HepG2 (cell line): ENCODE data around the gene PIP4K2B. TPM values are rescaled to one million over a fixed set of nuclear protein-coding genes. Genes with fewer than 3 reads are reported as not detected.

Experiments
- ATAC-seq: fragments of 200-7000 bp; cut with Tn5 transposase; 3 replicates; pipeline ENCODE4 v1.9.1; 2020; ENCODE audit warnings: mild to moderate bottlenecking, moderate library complexity
- BruUV-seq: library from RNA; stranded (reverse); fragments of 400-500 nt; replicated peaks from 2 replicates; lab custom pipeline; 2021; lab: Mats Ljungman, UMichigan
- CTCF ChIA-PET: fragments of 300-600 bp; formaldehyde crosslinking; extraction: SDS; loops from one replicate; lab custom pipeline; 2021; ENCODE audit warnings: low total read pairs, inconsistent platforms, low intra/inter-chr PET ratio; lab: Yijun Ruan, JAX
- POLR2A ChIA-PET: fragments of 350-600 bp; sonication (Branson Sonifier 250); formaldehyde crosslinking; loops from one replicate; lab custom pipeline; 2020; ENCODE audit warnings: antibody characterized with exemption, inconsistent platforms; lab: Yijun Ruan, JAX
- DNase-seq: peaks from one replicate; pipeline ENCODE4 v3.0.0-alpha.2; 2015; ENCODE audit warnings: low spot score
- FAIRE-seq: peaks from 3 replicates; lab custom pipeline; 2011; peaks lifted over from hg19 to GRCh38; lab: Jason Lieb, UNC
- H2AFZ ChIP-seq: one replicate; pipeline ENCODE4 v1.6.1; 2011; ENCODE audit warnings: low read length, inconsistent platforms
- H3K27ac ChIP-seq: fragments of 300-600 bp; 3 replicates; pipeline ENCODE4 v1.8.0; 2011; ENCODE audit warnings: mixed run types, mild to moderate bottlenecking, mixed read lengths, low read length, inconsistent platforms; ENCODE audit not compliant: insufficient read depth; ENCODE audit errors: extremely low read length
- H3K27me3 ChIP-seq, 2 experiments: fragments of 200-600 bp in 1 of 2; 2 replicates in 1 of 2; 3 replicates in 1 of 2; pipeline versions ENCODE4 v1.6.0 to v1.8.0; 2011; ENCODE audit warnings: low read length in 2 of 2, mild to moderate bottlenecking in 2 of 2, moderate library complexity in 2 of 2, inconsistent platforms in 1 of 2; ENCODE audit not compliant: insufficient read depth in 2 of 2, control insufficient read depth in 1 of 2
- H3K36me3 ChIP-seq, 2 experiments: fragments of 200-600 bp in 1 of 2; replicated peaks in 1 of 2; 2 replicates in 1 of 2; 3 replicates in 1 of 2; pipeline versions ENCODE4 v1.5.1 to v1.8.0; 2011; ENCODE audit warnings: low read length in 2 of 2, inconsistent platforms in 1 of 2; ENCODE audit not compliant: insufficient read depth in 2 of 2, control insufficient read depth in 1 of 2
- H3K4me1 ChIP-seq: 2 replicates; pipeline ENCODE4 v1.5.1; 2012; ENCODE audit warnings: low read length, inconsistent platforms; ENCODE audit not compliant: insufficient read depth
- H3K4me2 ChIP-seq: 2 replicates; pipeline ENCODE4 v1.6.0; 2011; ENCODE audit warnings: low read depth, low read length, inconsistent platforms
- H3K4me3 ChIP-seq, 3 experiments: fragments of 200-600 bp in 1 of 3; sonication (generic), shearing (Covaris generic) in 1 of 3; replicated peaks in 1 of 3; 2 replicates each; pipeline ENCODE4 v1.5.1; 2011 to 2016; ENCODE audit warnings: low read length in 3 of 3, inconsistent platforms in 2 of 3, low read depth in 2 of 3, mild to moderate bottlenecking in 2 of 3, control low read depth in 1 of 3, mixed read lengths in 1 of 3; ENCODE audit not compliant: insufficient read depth in 1 of 3
- H3K79me2 ChIP-seq: one replicate; pipeline ENCODE4 v1.6.1; 2011; ENCODE audit warnings: low read length, inconsistent platforms; ENCODE audit not compliant: insufficient read depth
- H3K9ac ChIP-seq: 2 replicates; pipeline ENCODE4 v1.6.0; 2011; ENCODE audit warnings: mild to moderate bottlenecking, low read depth, low read length, inconsistent platforms; ENCODE audit not compliant: insufficient read depth
- H3K9me3 ChIP-seq: 2 replicates; pipeline ENCODE4 v1.5.1; 2012; ENCODE audit warnings: mild to moderate bottlenecking, low read length
- H4K20me1 ChIP-seq: 2 replicates; pipeline ENCODE4 v1.6.0; 2011; ENCODE audit warnings: inconsistent platforms, mild to moderate bottlenecking, low read length, moderate library complexity; ENCODE audit not compliant: insufficient read depth
- AGO1 ChIP-seq: fragments of 200-400 bp; formaldehyde crosslinking; IDR thresholded peaks from 2 replicates; pipeline ENCODE4 v1.6.1; 2017; ENCODE audit warnings: mild to moderate bottlenecking, low read depth, low read length, moderate library complexity; ENCODE audit not compliant: poor library complexity, severe bottlenecking
- AGO2 ChIP-seq: fragments of 200-400 bp; formaldehyde crosslinking; optimal IDR thresholded peaks from 2 replicates; pipeline ENCODE3; 2017; ENCODE audit warnings: mild to moderate bottlenecking, low read depth, low read length, moderate library complexity
- AKAP8 ChIP-seq: sonication (generic); formaldehyde crosslinking; IDR thresholded peaks from 2 replicates; pipeline ENCODE4 v1.5.1; 2020; ENCODE audit warnings: mild to moderate bottlenecking, missing genetic modification reagents
- ATF1 ChIP-seq: IDR thresholded peaks from 2 replicates; pipeline ENCODE4 v1.6.1; 2016; ENCODE audit warnings: mild to moderate bottlenecking, control low read depth
- CCDC6 ChIP-seq: sonication (generic); formaldehyde crosslinking; IDR thresholded peaks from 2 replicates; pipeline ENCODE4 v1.8.1; 2022; ENCODE audit warnings: mild to moderate bottlenecking, missing genetic modification reagents, moderate library complexity
- FOXK1 ChIP-seq: sonication (generic); formaldehyde crosslinking; IDR thresholded peaks from 2 replicates; pipeline ENCODE4 v1.4.0; 2020; ENCODE audit warnings: low read depth, missing genetic modification reagents, borderline replicate concordance
- HBP1 ChIP-seq: IDR thresholded peaks from 2 replicates; pipeline ENCODE4 v1.6.1; 2016; ENCODE audit warnings: low read depth, control low read depth
- HNRNPH1 ChIP-seq: fragments of 200-400 bp; formaldehyde crosslinking; optimal IDR thresholded peaks from 2 replicates; pipeline ENCODE3; 2017; ENCODE audit warnings: mild to moderate bottlenecking, low read depth, low read length
- KLF6 ChIP-seq: IDR thresholded peaks from 2 replicates; pipeline ENCODE4 v1.8.0; 2016; ENCODE audit warnings: missing biosample characterization, missing genetic modification reagents
- MEIS2 ChIP-seq: sonication (generic); formaldehyde crosslinking; IDR thresholded peaks from 2 replicates; pipeline ENCODE4 v1.9.0; 2021; ENCODE audit warnings: mild to moderate bottlenecking, missing genetic modification reagents
- MZF1 ChIP-seq: sonication (generic); formaldehyde crosslinking; IDR thresholded peaks from 2 replicates; pipeline ENCODE4 v1.8.1; 2023; ENCODE audit warnings: mild to moderate bottlenecking, missing genetic modification reagents, borderline replicate concordance
- NONO ChIP-seq, 2 experiments: fragments of 450-650 bp in 1 of 2; sonication (generic) in 1 of 2; formaldehyde crosslinking in 1 of 2; IDR thresholded peaks in 1 of 2; conservative IDR thresholded peaks in 1 of 2; 2 replicates each; pipeline versions ENCODE4 v1.6.1 to v1.8.0; 2017 to 2022; ENCODE audit warnings: mild to moderate bottlenecking in 1 of 2, missing genetic modification reagents in 1 of 2, moderate library complexity in 1 of 2
- POLR2G ChIP-seq: fragments of 200-400 bp; formaldehyde crosslinking; IDR thresholded peaks from 2 replicates; pipeline ENCODE4 v1.6.1; 2018; ENCODE audit warnings: mild to moderate bottlenecking, low read depth, low read length, moderate library complexity
- RBM22 ChIP-seq: fragments of 200-400 bp; formaldehyde crosslinking; optimal IDR thresholded peaks from 2 replicates; pipeline ENCODE3; 2017; ENCODE audit warnings: mild to moderate bottlenecking, low read length, moderate library complexity
- ZFY ChIP-seq: sonication (generic); formaldehyde crosslinking; IDR thresholded peaks from 2 replicates; pipeline ENCODE4 v1.4.0; 2020; ENCODE audit warnings: missing genetic modification reagents
- ZNF10 ChIP-seq: sonication (generic); formaldehyde crosslinking; IDR thresholded peaks from 2 replicates; pipeline ENCODE4 v1.4.0; 2020; ENCODE audit warnings: mild to moderate bottlenecking, low read depth, missing genetic modification reagents, borderline replicate concordance
- ZNF720 ChIP-seq: sonication (generic); formaldehyde crosslinking; IDR thresholded peaks from 2 replicates; pipeline ENCODE4 v1.4.0; 2020; ENCODE audit warnings: missing genetic modification reagents
- ZNF75D ChIP-seq: sonication (generic); formaldehyde crosslinking; IDR thresholded peaks from 2 replicates; pipeline ENCODE4 v1.8.1; 2023; ENCODE audit warnings: missing genetic modification reagents, mild to moderate bottlenecking, borderline replicate concordance
- ZNF816 ChIP-seq: sonication (generic); formaldehyde crosslinking; IDR thresholded peaks from 2 replicates; pipeline ENCODE4 v1.8.0; 2022; ENCODE audit warnings: missing genetic modification reagents, mild to moderate bottlenecking, borderline replicate concordance
- WGBS: methylation state at CpG from one replicate; pipeline ENCODE4 v1.1.6; 2017; ENCODE audit warnings: low lambda C conversion rate; 5-methylcytosine and 5-hydroxymethylcytosine counted together
- in situ Hi-C: cut with HindIII; loops from 2 replicates; pipeline ENCODE4 v1.10.0; 2017; ENCODE audit warnings: low pct_unique_long_range_greater_than_20kb; ENCODE audit not compliant: extremely low pct_ligation_motif_present
- intact Hi-C: fragments of 100-400 bp; cut with micrococcal nuclease; formaldehyde crosslinking; loops from one replicate; pipeline ENCODE4 v1.10.0; 2022; ENCODE audit not compliant: unreplicated experiment
- polyA plus RNA-seq, 8 experiments: library from polyadenylated mRNA; depleted of rRNA in 3 of 8; stranded (reverse) in 7 of 8; unstranded in 1 of 8; fragments of >200 nt; fragmentation: Illumina TruSeq in 4 of 8; extraction: Trizol in 4 of 8; gene quantifications; 2 replicates each; pipeline versions ENCODE4 v1.2.1 to v1.2.3, GENCODE V29; 2011 to 2016; ENCODE audit warnings: low read depth in 4 of 8, missing spikeins in 1 of 8, mixed read lengths in 1 of 8; ENCODE audit not compliant: insufficient read depth in 1 of 8
- total RNA-seq, 5 experiments: library from RNA; depleted of rRNA; stranded (reverse); fragments of >200 nt; fragmentation: Illumina TruSeq; extraction: Trizol; gene quantifications; 2 replicates each; pipeline ENCODE4 v1.2.3, GENCODE V29; 2016; ENCODE audit warnings: low read depth in 1 of 5
- TF ChIP-seq, protein P1 (sequence below): sonication (generic); formaldehyde crosslinking; IDR thresholded peaks from 2 replicates; pipeline ENCODE4 v1.9.0; 2022; ENCODE audit warnings: missing genetic modification reagents, mild to moderate bottlenecking, borderline replicate concordance
- TF ChIP-seq, protein P2 (sequence below): fragments of 450-650 bp; IDR thresholded peaks from 2 replicates; pipeline ENCODE4 v1.6.1; 2017

PIP4K2B gene
- total and polyA plus RNA-seq, 2 of the 13 experiments (the other 11 are each of a cell fraction or from before 2014, with no cell fraction given), result 20.4 to 54.0 TPM

- no peak for ATAC-seq
- DNase-seq, result no peak
- 96% methylated on average over 14 of the region's 14 CpGs for WGBS
- no TSS peak for BruUV-seq
- peaks cover 35% of the 10 kb centered on the region for H3K79me2 ChIP-seq
- H3K27ac ChIP-seq, result no peak overlapping the region
- H3K4me3 ChIP-seq, result no peak overlapping the region
- in situ Hi-C loops, result no loop called here
- FAIRE-seq, result no peak
- ChIA-PET POLR2A (no interaction called here), CTCF (no interaction called here)
- no peaks in the 10 kb centered on the region for H3K9me3 ChIP-seq
- no peak overlapping the region for H2AFZ ChIP-seq
- H3K27me3 ChIP-seq, result no peaks in the 10 kb centered on the region
- peaks cover 38% of the 10 kb centered on the region for H4K20me1 ChIP-seq
- H3K4me1 ChIP-seq, result peaks cover 41% of the 10 kb centered on the region
- H3K9ac ChIP-seq, result no peak overlapping the region
- H3K36me3 ChIP-seq, result peaks cover 30 to 64% of the 10 kb centered on the region in 2 experiments
- intact Hi-C loops, result no loop called here
- H3K4me2 ChIP-seq, result no peak overlapping the region
- TF ChIP-seq FOXK1 (CRISPR knock-in tag) (no peak), NONO (IDR thresholded peaks at IDR 0.05) (no peak), NONO (CRISPR knock-in tag; conservative IDR thresholded peaks at IDR 0.05) (0 out of 2 replicates have a peak, but pooled peaks have one; percentile 20), ZNF75D (CRISPR knock-in tag) (0 out of 2 replicates have a peak, but pooled peaks have one; percentile 37), ZNF720 (CRISPR knock-in tag) (no peak), ATF1 (no peak), ZNF816 (CRISPR knock-in tag) (no peak), HBP1 (CRISPR knock-in tag) (no peak), RBM22 (peak; percentile 59), KLF6 (no peak), HNRNPH1 (no peak), AKAP8 (CRISPR knock-in tag) (0 out of 2 replicates have a peak, but pooled peaks have one; percentile 45), ZFY (CRISPR knock-in tag) (no peak), AGO2 (peak; percentile 59), AGO1 (peak; percentile 59), ZNF10 (no peak), MEIS2 (CRISPR knock-in tag) (no peak), MZF1 (CRISPR knock-in tag) (no peak), POLR2G (0 out of 2 replicates have a peak, but pooled peaks have one; percentile 18), CCDC6 (CRISPR knock-in tag) (no peak)
- TF ChIP-seq, protein P1, sequence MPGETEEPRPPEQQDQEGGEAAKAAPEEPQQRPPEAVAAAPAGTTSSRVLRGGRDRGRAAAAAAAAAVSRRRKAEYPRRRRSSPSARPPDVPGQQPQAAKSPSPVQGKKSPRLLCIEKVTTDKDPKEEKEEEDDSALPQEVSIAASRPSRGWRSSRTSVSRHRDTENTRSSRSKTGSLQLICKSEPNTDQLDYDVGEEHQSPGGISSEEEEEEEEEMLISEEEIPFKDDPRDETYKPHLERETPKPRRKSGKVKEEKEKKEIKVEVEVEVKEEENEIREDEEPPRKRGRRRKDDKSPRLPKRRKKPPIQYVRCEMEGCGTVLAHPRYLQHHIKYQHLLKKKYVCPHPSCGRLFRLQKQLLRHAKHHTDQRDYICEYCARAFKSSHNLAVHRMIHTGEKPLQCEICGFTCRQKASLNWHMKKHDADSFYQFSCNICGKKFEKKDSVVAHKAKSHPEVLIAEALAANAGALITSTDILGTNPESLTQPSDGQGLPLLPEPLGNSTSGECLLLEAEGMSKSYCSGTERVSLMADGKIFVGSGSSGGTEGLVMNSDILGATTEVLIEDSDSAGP (CRISPR knock-in tag), result 0 out of 2 replicates have a peak, but pooled peaks have one; percentile 21
- TF ChIP-seq, protein P2, sequence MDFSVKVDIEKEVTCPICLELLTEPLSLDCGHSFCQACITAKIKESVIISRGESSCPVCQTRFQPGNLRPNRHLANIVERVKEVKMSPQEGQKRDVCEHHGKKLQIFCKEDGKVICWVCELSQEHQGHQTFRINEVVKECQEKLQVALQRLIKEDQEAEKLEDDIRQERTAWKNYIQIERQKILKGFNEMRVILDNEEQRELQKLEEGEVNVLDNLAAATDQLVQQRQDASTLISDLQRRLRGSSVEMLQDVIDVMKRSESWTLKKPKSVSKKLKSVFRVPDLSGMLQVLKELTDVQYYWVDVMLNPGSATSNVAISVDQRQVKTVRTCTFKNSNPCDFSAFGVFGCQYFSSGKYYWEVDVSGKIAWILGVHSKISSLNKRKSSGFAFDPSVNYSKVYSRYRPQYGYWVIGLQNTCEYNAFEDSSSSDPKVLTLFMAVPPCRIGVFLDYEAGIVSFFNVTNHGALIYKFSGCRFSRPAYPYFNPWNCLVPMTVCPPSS, result no peak
Observed at GRCh38 chr17:38738007-38738662, 61.2 kb downstream of the PIP4K2B start.
